ENCODE data around the gene TALDO1. TPM values are rescaled to one million over a fixed set of nuclear protein-coding genes. Genes with fewer than 3 reads are reported as not detected.

The TALDO1 gene
- total RNA-seq, 1 donor from 2014 or later: 155 TPM

- Histone ChIP-seq H3K9ac (ENCODE audit: low read length) (peak within 1 kb of the TSS; percentile 86), H3K9me3 (ENCODE audit: insufficient read depth, low read depth, low read length) (no peaks in the 10 kb centered on the region), H3K36me3 (ENCODE audit: insufficient read depth, low read length) (no peaks in the 10 kb centered on the region), H3K27ac (ENCODE audit: low read depth, low read length) (peak within 1 kb of the TSS; percentile 81), H3K4me2 (ENCODE audit: low read length) (peak within 1 kb of the TSS; percentile 96), H4K20me1 (ENCODE audit: insufficient read depth, low read length) (peaks cover 55% of the 10 kb centered on the region), H3K79me2 (ENCODE audit: insufficient read depth, low read length) (peaks cover 11% of the 10 kb centered on the region), H2AFZ (ENCODE audit: low read depth, low read length) (peak within 1 kb of the TSS; percentile 56), H3K4me1 (ENCODE audit: insufficient read depth, low read length) (peaks cover 16% of the 10 kb centered on the region), H3K4me3 (ENCODE audit: insufficient read depth, low read depth, low read length) (peak within 1 kb of the TSS; percentile 77), H3K27me3 (ENCODE audit: insufficient read depth, low read length) (no peaks in the 10 kb centered on the region)
- peaks cover 2% of the 10 kb centered on the region for H3K36me3 Mint-ChIP-seq (ENCODE audit: low read depth, unreplicated experiment)
- H3K9me3 Mint-ChIP-seq (ENCODE audit: unreplicated experiment): no peaks in the 10 kb centered on the region
- H3K4me3 Mint-ChIP-seq (ENCODE audit: unreplicated experiment): peak within 1 kb of the TSS; percentile 85
- H3K27ac Mint-ChIP-seq (ENCODE audit: unreplicated experiment): peak within 1 kb of the TSS; percentile 78
- FAIRE-seq: no peak
- peak; percentile 48 for DNase-seq (ENCODE audit: low read depth)
- no peaks in the 10 kb centered on the region for H3K27me3 Mint-ChIP-seq (ENCODE audit: low read depth, unreplicated experiment)
- H3K4me1 Mint-ChIP-seq (ENCODE audit: low read depth, unreplicated experiment): no peaks in the 10 kb centered on the region
- TF ChIP-seq EZH2 (IDR thresholded peaks at IDR 0.05; ENCODE audit: insufficient read depth, low read length) (no peak), CTCF (IDR thresholded peaks at IDR 0.05; ENCODE audit: insufficient read depth, low read depth, low read length) (peak; percentile 19)
Measured at GRCh38 chr11:798093-798713, 50.9 kb downstream of the TALDO1 start, which contains the start of gene SLC25A22. Gene SLC25A22, minus strand, starts transcription at chr11:798281. Its CDS starts 3,275 bp downstream, at chr11:795006.

- Mint-ChIP-seq H3K27ac (ENCODE audit: unreplicated experiment) (no peak overlapping the region), H3K4me3 (ENCODE audit: unreplicated experiment) (no peak overlapping the region), H3K9me3 (ENCODE audit: unreplicated experiment) (no peaks in the 10 kb centered on the region), H3K36me3 (ENCODE audit: low read depth, unreplicated experiment) (no peaks in the 10 kb centered on the region), H3K4me1 (ENCODE audit: low read depth, unreplicated experiment) (no peaks in the 10 kb centered on the region), H3K27me3 (ENCODE audit: low read depth, unreplicated experiment) (no peaks in the 10 kb centered on the region)
- H3K27ac ChIP-seq (ENCODE audit: low read depth, low read length): no peak overlapping the region
- H3K9me3 ChIP-seq (ENCODE audit: insufficient read depth, low read depth, low read length): no peaks in the 10 kb centered on the region
- no peak overlapping the region for H3K9ac ChIP-seq (ENCODE audit: low read length)
- H3K36me3 ChIP-seq (ENCODE audit: insufficient read depth, low read length): no peaks in the 10 kb centered on the region
- peaks cover 42% of the 10 kb centered on the region for H4K20me1 ChIP-seq (ENCODE audit: insufficient read depth, low read length)
- H3K27me3 ChIP-seq (ENCODE audit: insufficient read depth, low read length): no peaks in the 10 kb centered on the region
- peaks cover 27% of the 10 kb centered on the region for H3K79me2 ChIP-seq (ENCODE audit: insufficient read depth, low read length)
- H2AFZ ChIP-seq (ENCODE audit: low read depth, low read length): no peak overlapping the region
- H3K4me2 ChIP-seq (ENCODE audit: low read length): no peak overlapping the region
- no peak for FAIRE-seq
- TF ChIP-seq EZH2 (IDR thresholded peaks at IDR 0.05; ENCODE audit: insufficient read depth, low read length) (no peak), CTCF (IDR thresholded peaks at IDR 0.05; ENCODE audit: insufficient read depth, low read depth, low read length) (no peak)
- no peak overlapping the region for H3K4me3 ChIP-seq (ENCODE audit: insufficient read depth, low read depth, low read length)
- H3K4me1 ChIP-seq (ENCODE audit: insufficient read depth, low read length): peaks cover 31% of the 10 kb centered on the region
- DNase-seq (ENCODE audit: low read depth): no peak
Measured at GRCh38 chr11:799641-800316, 52.5 kb downstream of the TALDO1 start.

GRCh38 chr11:800473-800872 is 53.2 kb downstream of the TALDO1 start:
- Histone ChIP-seq H3K27me3 (ENCODE audit: insufficient read depth, low read length) (no peaks in the 10 kb centered on the region), H3K9ac (ENCODE audit: low read length) (no peak overlapping the region), H3K4me3 (ENCODE audit: insufficient read depth, low read depth, low read length) (no peak overlapping the region), H2AFZ (ENCODE audit: low read depth, low read length) (no peak overlapping the region), H3K79me2 (ENCODE audit: insufficient read depth, low read length) (peaks cover 27% of the 10 kb centered on the region), H3K27ac (ENCODE audit: low read depth, low read length) (no peak overlapping the region), H3K4me2 (ENCODE audit: low read length) (no peak overlapping the region), H3K4me1 (ENCODE audit: insufficient read depth, low read length) (peaks cover 33% of the 10 kb centered on the region), H3K36me3 (ENCODE audit: insufficient read depth, low read length) (no peaks in the 10 kb centered on the region), H4K20me1 (ENCODE audit: insufficient read depth, low read length) (peaks cover 35% of the 10 kb centered on the region), H3K9me3 (ENCODE audit: insufficient read depth, low read depth, low read length) (no peaks in the 10 kb centered on the region)
- H3K27ac Mint-ChIP-seq (ENCODE audit: unreplicated experiment): no peak overlapping the region
- no peaks in the 10 kb centered on the region for H3K4me1 Mint-ChIP-seq (ENCODE audit: low read depth, unreplicated experiment)
- no peak overlapping the region for H3K4me3 Mint-ChIP-seq (ENCODE audit: unreplicated experiment)
- H3K9me3 Mint-ChIP-seq (ENCODE audit: unreplicated experiment): no peaks in the 10 kb centered on the region
- no peak for FAIRE-seq
- H3K36me3 Mint-ChIP-seq (ENCODE audit: low read depth, unreplicated experiment): no peaks in the 10 kb centered on the region
- H3K27me3 Mint-ChIP-seq (ENCODE audit: low read depth, unreplicated experiment): no peaks in the 10 kb centered on the region
- DNase-seq (ENCODE audit: low read depth): no peak
- TF ChIP-seq EZH2 (IDR thresholded peaks at IDR 0.05; ENCODE audit: insufficient read depth, low read length) (no peak), CTCF (IDR thresholded peaks at IDR 0.05; ENCODE audit: insufficient read depth, low read depth, low read length) (no peak)

All from astrocyte (in vitro differentiated cells and primary cell).